GM23248 (cell line): Measurements from ENCODE around the gene SMARCB1. TPM values are rescaled to one million over a fixed set of nuclear protein-coding genes. Genes with fewer than 3 reads are reported as not detected.
A peak's percentile ranks its signal among the peaks of the same experiment; 100 is the strongest.
"Not testable (repeated sequence)": the region's sequence is repeated elsewhere in the genome, so short reads cannot be mapped to it uniquely, and the experiment has no call there.

Experiments
- DNase-seq: peaks from one replicate; pipeline ENCODE4 v3.0.0-alpha.2; 2015
- H2AFZ ChIP-seq: fragments of 200-600 bp; sonication (generic); 2 replicates; pipeline ENCODE4 v1.6.1; 2016; ENCODE audit warnings: antibody characterized with exemption
- H3F3A ChIP-seq: fragments of 200-600 bp; sonication (generic); 2 replicates; pipeline ENCODE4 v1.6.1; 2016; ENCODE audit warnings: mild to moderate bottlenecking, antibody characterized with exemption, mixed run types; ENCODE audit not compliant: insufficient read depth
- H3K27ac ChIP-seq: fragments of 200-600 bp; sonication (generic); 2 replicates; pipeline ENCODE4 v1.5.1; 2016; ENCODE audit warnings: mild to moderate bottlenecking
- H3K27me3 ChIP-seq: fragments of 200-600 bp; sonication (generic); replicated peaks from 2 replicates; pipeline ENCODE4 v1.6.1; 2016; ENCODE audit warnings: mild to moderate bottlenecking; ENCODE audit not compliant: insufficient read depth
- H3K36me3 ChIP-seq: fragments of 200-600 bp; sonication (generic); 2 replicates; pipeline ENCODE4 v1.6.1; 2016; ENCODE audit warnings: low read depth, mild to moderate bottlenecking
- H3K4me1 ChIP-seq: fragments of 200-600 bp; sonication (generic); 2 replicates; pipeline ENCODE4 v1.6.1; 2016; ENCODE audit warnings: mild to moderate bottlenecking; ENCODE audit not compliant: insufficient read depth
- H3K4me2 ChIP-seq: fragments of 200-600 bp; sonication (generic); one replicate; pipeline ENCODE4 v1.6.1; 2016; ENCODE audit warnings: mild to moderate bottlenecking; ENCODE audit not compliant: unreplicated experiment
- H3K4me3 ChIP-seq: fragments of 200-600 bp; sonication (generic); 2 replicates; pipeline ENCODE4 v1.5.1; 2016; ENCODE audit warnings: mild to moderate bottlenecking
- H3K79me2 ChIP-seq: fragments of 200-600 bp; sonication (generic); 2 replicates; pipeline ENCODE4 v1.6.1; 2016; ENCODE audit warnings: mild to moderate bottlenecking; ENCODE audit not compliant: insufficient read depth
- H3K9ac ChIP-seq: fragments of 200-600 bp; sonication (generic); 2 replicates; pipeline ENCODE4 v1.6.1; 2016; ENCODE audit warnings: mild to moderate bottlenecking
- H3K9me2 ChIP-seq: fragments of 200-600 bp; sonication (generic); 2 replicates; pipeline ENCODE4 v1.6.1; 2016; ENCODE audit warnings: mixed run types, mild to moderate bottlenecking, moderate library complexity; ENCODE audit not compliant: insufficient read depth
- H3K9me3 ChIP-seq: fragments of 200-600 bp; sonication (generic); one replicate; pipeline ENCODE4 v1.6.1; 2017; ENCODE audit warnings: low read depth
- H4K20me1 ChIP-seq: fragments of 200-600 bp; sonication (generic); 2 replicates; pipeline ENCODE4 v1.6.0; 2016; ENCODE audit not compliant: insufficient read depth
- EZH2 ChIP-seq: fragments of 200-600 bp; sonication (generic); IDR thresholded peaks from 2 replicates; pipeline ENCODE4 v1.6.1; 2018; ENCODE audit warnings: antibody characterized with exemption, mild to moderate bottlenecking; ENCODE audit not compliant: insufficient read depth, poor library complexity, severe bottlenecking
- EZH2phosphoT487 ChIP-seq: fragments of 200-600 bp; sonication (generic); IDR thresholded peaks from 2 replicates; pipeline ENCODE4 v1.6.1; 2018; ENCODE audit warnings: antibody characterized with exemption, moderate library complexity, mild to moderate bottlenecking, low read depth; ENCODE audit not compliant: insufficient read depth
- WGBS, 2 experiments: methylation state at CpG; one replicate each; pipeline ENCODE4 v1.1.6; 2015 to 2017; ENCODE audit warnings: low lambda C conversion rate in 2 of 2, low coverage in 1 of 2; ENCODE audit errors: missing lambda C conversion rate in 2 of 2; 5-methylcytosine and 5-hydroxymethylcytosine counted together
- in situ Hi-C: fragments of 300-500 bp; cut with MboI; formaldehyde crosslinking; loops from 2 replicates; pipeline ENCODE4 v1.15.0; 2020
- polyA plus RNA-seq: library from polyadenylated mRNA; unstranded; fragments of >200 nt; fragmentation: Nextera tagmentation; extraction: Ambion mirVana; gene quantifications from 2 replicates; pipeline ENCODE4 v1.2.1, GENCODE V29; 2016
- total RNA-seq: library from RNA; depleted of rRNA; stranded (reverse); fragments of >200 nt; shearing (Covaris generic); gene quantifications from 2 replicates; pipeline ENCODE4 v1.2.3, GENCODE V29; 2014

The SMARCB1 gene
- total and polyA plus RNA-seq, 2 experiments from 2014 or later: 63.9 to 85.2 TPM

- peaks cover 3% of the 10 kb centered on the region; the same call in 1 of the 2 replicates for H3K4me1 ChIP-seq
- H2AFZ ChIP-seq: peak overlapping the region; percentile 100
- in situ Hi-C loops: no loop called here
- TF ChIP-seq EZH2phosphoT487: no peak
- no peak for TF ChIP-seq EZH2
- no peaks in the 10 kb centered on the region for H3K79me2 ChIP-seq
- no peaks in the 10 kb centered on the region for H3K27me3 ChIP-seq
- H3K9me3 ChIP-seq: no peaks in the 10 kb centered on the region
- peak overlapping the region; percentile 91 for H3K4me3 ChIP-seq
- H3K27ac ChIP-seq: peak overlapping the region; percentile 43
- H3K9ac ChIP-seq: peak overlapping the region; percentile 72
- peak; percentile 80 for DNase-seq
- peak overlapping the region; percentile 75 for H3K4me2 ChIP-seq
- 1 to 2% methylated on average over 43 to 57 of the region's 58 CpGs for WGBS, 2 experiments
- H3K36me3 ChIP-seq: no peaks in the 10 kb centered on the region
- H4K20me1 ChIP-seq: no peaks in the 10 kb centered on the region
- H3F3A ChIP-seq: no peaks in the 10 kb centered on the region
- no peaks in the 10 kb centered on the region for H3K9me2 ChIP-seq
Observed at GRCh38 chr22:23856721-23857605, 70.2 kb downstream of the SMARCB1 start.

GRCh38 chr22:23857606-23858483 is 71.1 kb downstream of the SMARCB1 start, which contains the start of gene SLC2A11:
SLC2A11 (plus strand) TSS chr22:23857875; CDS start chr22:23858000, 125 bp downstream.
- in situ Hi-C loops: no loop called here
- Histone ChIP-seq H4K20me1 (no peaks in the 10 kb centered on the region), H3K4me3 (peak within 1 kb of the TSS; percentile 91), H3K9me3 (no peaks in the 10 kb centered on the region), H3K9me2 (no peaks in the 10 kb centered on the region), H2AFZ (peak within 1 kb of the TSS; percentile 100), H3F3A (no peaks in the 10 kb centered on the region), H3K27me3 (no peaks in the 10 kb centered on the region), H3K9ac (peak within 1 kb of the TSS; percentile 72), H3K79me2 (no peaks in the 10 kb centered on the region), H3K36me3 (no peaks in the 10 kb centered on the region), H3K27ac (peak within 1 kb of the TSS; percentile 43), H3K4me2 (peak within 1 kb of the TSS; percentile 96), H3K4me1 (peaks cover 3% of the 10 kb centered on the region; the same call in 1 of the 2 replicates)
- peak; percentile 100 for DNase-seq
- TF ChIP-seq EZH2 (no peak), EZH2phosphoT487 (no peak)
- WGBS, 2 experiments: 2 to 3% methylated on average over 56 to 58 of the region's 60 CpGs

- H3K4me3 ChIP-seq: peak overlapping the region; percentile 91
- no peaks in the 10 kb centered on the region for H3K27me3 ChIP-seq
- no peaks in the 10 kb centered on the region for H3F3A ChIP-seq
- no peak for TF ChIP-seq EZH2phosphoT487
- TF ChIP-seq EZH2: no peak
- H3K9me3 ChIP-seq: no peaks in the 10 kb centered on the region
- H3K27ac ChIP-seq: no peak overlapping the region
- no peaks in the 10 kb centered on the region for H4K20me1 ChIP-seq
- DNase-seq: no peak
- peak overlapping the region; percentile 96 for H3K4me2 ChIP-seq
- in situ Hi-C loops: no loop called here
- H3K4me1 ChIP-seq: peaks cover 3% of the 10 kb centered on the region; the same call in 1 of the 2 replicates
- H3K9ac ChIP-seq: peak overlapping the region; percentile 72; the same call in 1 of the 2 replicates
- no peaks in the 10 kb centered on the region for H3K9me2 ChIP-seq
- no peaks in the 10 kb centered on the region for H3K79me2 ChIP-seq
- H3K36me3 ChIP-seq: no peaks in the 10 kb centered on the region
- WGBS, 2 experiments: 55 to 56% methylated on average over 7 of the region's 7 CpGs
- peak overlapping the region; percentile 100 for H2AFZ ChIP-seq
Observed at GRCh38 chr22:23858484-23858815, 71.7 kb downstream of the SMARCB1 start.

GRCh38 chr22:23859201-23859600 is 72.4 kb downstream of the SMARCB1 start:
- Histone ChIP-seq H2AFZ (no peak overlapping the region), H3K4me1 (peaks cover 3% of the 10 kb centered on the region; the same call in 1 of the 2 replicates), H3F3A (no peaks in the 10 kb centered on the region), H3K27me3 (no peaks in the 10 kb centered on the region), H3K79me2 (no peaks in the 10 kb centered on the region), H4K20me1 (no peaks in the 10 kb centered on the region), H3K4me2 (no peak overlapping the region), H3K9ac (no peak overlapping the region), H3K27ac (no peak overlapping the region), H3K9me3 (no peaks in the 10 kb centered on the region), H3K4me3 (no peak overlapping the region), H3K36me3 (no peaks in the 10 kb centered on the region), H3K9me2 (no peaks in the 10 kb centered on the region)
- in situ Hi-C loops: no loop called here
- no peak for DNase-seq
- no peak for TF ChIP-seq EZH2
- no peak for TF ChIP-seq EZH2phosphoT487
- whole genome bisulfite sequencing, 2 experiments: 96 to 98% methylated on average over 4 of the region's 4 CpGs

- H3K79me2 ChIP-seq, H3K4me1 ChIP-seq, H3K4me2 ChIP-seq, H3K9ac ChIP-seq, DNase-seq, H2AFZ ChIP-seq, H3K27ac ChIP-seq, H3F3A ChIP-seq, H4K20me1 ChIP-seq, in situ Hi-C loops, H3K36me3 ChIP-seq, H3K9me3 ChIP-seq, H3K27me3 ChIP-seq, H3K9me2 ChIP-seq, H3K4me3 ChIP-seq: not testable (repeated sequence)
- WGBS, 2 experiments: 92 to 97% methylated on average over 8 of the region's 8 CpGs
Observed at GRCh38 chr22:23860187-23860586, 73.4 kb downstream of the SMARCB1 start.
